Activated CD4-positive, alpha-beta T cell treated with anti-CD3 and anti-CD28 coated beads for 36 hours (primary cell): Measurements from ENCODE around the gene ADAP1. TPM values are rescaled to one million over a fixed set of nuclear protein-coding genes. Genes with fewer than 3 reads are reported as not detected.
"Not testable (repeated sequence)": the region's sequence is repeated elsewhere in the genome, so short reads cannot be mapped to it uniquely, and the experiment has no call there.

Experiments
- ATAC-seq: fragments of 200-7000 bp; cut with Tn5 transposase; one replicate; pipeline ENCODE4 v1.10.0; 2021; ENCODE audit warnings: mild to moderate bottlenecking, moderate library complexity
- CTCF ChIA-PET: fragments of 350-600 bp; sonication (Branson Sonifier 250); formaldehyde crosslinking; loops from one replicate; lab custom pipeline; 2021; ENCODE audit warnings: antibody characterized with exemption; lab: Charles Lee
- POLR2A ChIA-PET: fragments of 350-600 bp; sonication (Branson Sonifier 250); formaldehyde crosslinking; loops from one replicate; lab custom pipeline; 2021; ENCODE audit warnings: antibody characterized with exemption, inconsistent platforms; lab: Charles Lee
- DNase-seq: peaks from one replicate; pipeline ENCODE4 v3.0.0-alpha.2; 2020
- H3K27ac Mint-ChIP-seq: one replicate; pipeline ENCODE4 v1.8.0; 2021; ENCODE audit warnings: mixed read lengths
- H3K27me3 Mint-ChIP-seq: one replicate; pipeline ENCODE4 v1.8.0; 2021; ENCODE audit warnings: mixed read lengths
- H3K36me3 Mint-ChIP-seq: one replicate; pipeline ENCODE4 v1.8.0; 2021; ENCODE audit warnings: low read depth, mixed read lengths
- H3K4me1 Mint-ChIP-seq: one replicate; pipeline ENCODE4 v1.8.0; 2021; ENCODE audit warnings: mixed read lengths
- H3K4me3 Mint-ChIP-seq: one replicate; pipeline ENCODE4 v1.8.0; 2021; ENCODE audit warnings: mild to moderate bottlenecking, moderate library complexity, mixed read lengths
- H3K9me3 Mint-ChIP-seq: one replicate; pipeline ENCODE4 v1.8.0; 2021; ENCODE audit warnings: low read depth, mixed read lengths
- intact Hi-C, 2 experiments: fragments of 100-400 bp; cut with DNase I in 1 of 2; cut with micrococcal nuclease in 1 of 2; formaldehyde crosslinking; loops; one replicate each; pipeline versions ENCODE4 v1.14.2 to v1.15.1; 2022 to 2024; cut with DNase I, micrococcal nuclease
- total RNA-seq, 2 experiments: library from RNA; stranded (reverse); gene quantifications; one replicate each; pipeline ENCODE4 v1.2.3, GENCODE V29; 2021

The ADAP1 gene
- total RNA-seq, 2 experiments from 2014 or later, result 13.1 to 14.8 TPM

GRCh38 chr7:960972-961371, 6.5 kb upstream of the ADAP1 start:
- intact Hi-C loops, ATAC-seq, H3K36me3 Mint-ChIP-seq, H3K27me3 Mint-ChIP-seq, POLR2A ChIA-PET, CTCF ChIA-PET, H3K9me3 Mint-ChIP-seq, H3K4me3 Mint-ChIP-seq, DNase-seq, H3K27ac Mint-ChIP-seq: not testable (repeated sequence)
- peaks cover 11% of the 10 kb centered on the region for H3K4me1 Mint-ChIP-seq

DNA sequence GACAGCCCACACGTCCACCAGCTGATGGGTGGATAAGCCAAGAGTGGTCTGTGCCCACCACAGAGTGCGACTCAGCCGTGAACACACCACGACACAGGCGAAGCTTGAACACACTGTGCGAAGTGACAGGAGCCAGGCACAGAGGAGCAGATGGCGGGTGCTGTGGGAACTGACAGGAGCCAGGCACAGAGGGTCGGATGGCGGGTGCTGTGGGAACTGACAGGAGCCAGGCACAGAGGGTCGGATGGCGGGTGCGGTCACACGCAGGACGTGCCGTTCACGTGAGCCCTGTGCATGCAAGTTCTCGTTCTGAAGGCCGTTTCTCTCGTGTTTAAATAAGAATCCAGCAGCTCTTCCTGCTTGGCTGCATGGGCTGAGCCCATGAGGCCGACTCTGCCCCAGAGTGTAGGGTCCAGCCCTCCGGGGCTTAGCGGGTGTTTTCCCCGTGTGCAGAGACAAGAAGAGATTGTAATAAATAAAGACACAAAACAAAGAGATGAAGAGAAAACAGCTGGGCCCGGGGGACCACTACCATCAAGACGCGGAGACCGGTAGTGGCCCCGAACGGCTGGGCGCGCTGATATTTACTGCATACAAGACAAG, 5.9 kb upstream of the ADAP1 start:
- H3K36me3 Mint-ChIP-seq, result no peaks in the 10 kb centered on the region
- intact Hi-C loops, result no loop called here
- DNase-seq (no peak), ATAC-seq (no peak)
- peaks cover 11% of the 10 kb centered on the region for H3K4me1 Mint-ChIP-seq
- H3K9me3 Mint-ChIP-seq, result no peaks in the 10 kb centered on the region
- no peak overlapping the region for H3K27ac Mint-ChIP-seq
- no peak overlapping the region for H3K4me3 Mint-ChIP-seq
- peaks cover 8% of the 10 kb centered on the region for H3K27me3 Mint-ChIP-seq
- CTCF ChIA-PET, result no interaction called here
- POLR2A ChIA-PET, result interaction anchor here (0.8 kb wide), 1 partner anchor 94 kb away, joined by 3 read pairs; no protein-coding TSS in a partner anchor

DNA sequence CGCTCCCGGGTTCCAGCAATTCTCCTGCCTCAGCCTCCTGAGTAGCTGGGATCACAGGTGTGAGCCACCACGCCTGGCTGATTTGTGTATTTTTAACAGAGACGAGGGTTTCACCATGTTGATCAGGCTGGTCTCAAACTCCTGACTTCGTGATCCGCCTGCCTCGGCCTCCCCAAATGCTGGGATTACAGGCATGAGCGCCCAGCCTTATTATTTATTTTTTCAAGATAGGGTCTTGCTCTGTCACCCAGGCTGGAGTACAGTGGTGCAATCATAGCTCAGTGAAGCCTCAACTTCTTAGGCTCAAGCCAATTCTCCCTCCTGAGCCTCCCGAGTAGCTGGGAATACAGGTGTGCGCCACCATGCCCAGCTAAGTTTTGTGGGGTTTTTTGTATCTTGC, 5.3 kb upstream of the ADAP1 start:
- H3K36me3 Mint-ChIP-seq, ATAC-seq, intact Hi-C loops, H3K27ac Mint-ChIP-seq, H3K4me1 Mint-ChIP-seq, CTCF ChIA-PET, H3K4me3 Mint-ChIP-seq, H3K9me3 Mint-ChIP-seq, DNase-seq: not testable (repeated sequence)
- H3K27me3 Mint-ChIP-seq, result peaks cover 11% of the 10 kb centered on the region
- POLR2A ChIA-PET, result interaction anchor here (0.8 kb wide), 1 partner anchor 95 kb away, joined by 3 read pairs; no protein-coding TSS in a partner anchor

- intact Hi-C loops, result no loop called here
These were observed 4.8 kb upstream of the ADAP1 start for GRCh38 chr7:959271-959670.

GRCh38 chr7:958221-959200, 4.0 kb upstream of the ADAP1 start:
- intact Hi-C loops, result no loop called here
- ChIA-PET CTCF (interaction anchor here (0.9 to 1.9 kb wide), 3 partner anchors 15 to 51 kb away, joined by 3 to 6 read pairs (median 3); no protein-coding TSS in a partner anchor), POLR2A (no interaction called here)
- Mint-ChIP-seq H3K27me3 (peaks cover 11% of the 10 kb centered on the region), H3K9me3 (no peaks in the 10 kb centered on the region), H3K4me3 (no peak overlapping the region), H3K27ac (no peak overlapping the region), H3K36me3 (no peaks in the 10 kb centered on the region), H3K4me1 (peaks cover 2% of the 10 kb centered on the region)
- ATAC-seq (no peak), DNase-seq (no peak)

More at GRCh38 chr7:959271-959670, 4.8 kb upstream of the ADAP1 start:
- H3K9me3 Mint-ChIP-seq, result no peaks in the 10 kb centered on the region
- H3K4me1 Mint-ChIP-seq, result peaks cover 4% of the 10 kb centered on the region
- CTCF ChIA-PET, result no interaction called here
- H3K4me3 Mint-ChIP-seq, result no peak overlapping the region
- H3K27ac Mint-ChIP-seq, result no peak overlapping the region
- no peaks in the 10 kb centered on the region for H3K36me3 Mint-ChIP-seq
- no peak for DNase-seq
- peaks cover 11% of the 10 kb centered on the region for H3K27me3 Mint-ChIP-seq
- no peak for ATAC-seq
- POLR2A ChIA-PET, result no interaction called here

DNA sequence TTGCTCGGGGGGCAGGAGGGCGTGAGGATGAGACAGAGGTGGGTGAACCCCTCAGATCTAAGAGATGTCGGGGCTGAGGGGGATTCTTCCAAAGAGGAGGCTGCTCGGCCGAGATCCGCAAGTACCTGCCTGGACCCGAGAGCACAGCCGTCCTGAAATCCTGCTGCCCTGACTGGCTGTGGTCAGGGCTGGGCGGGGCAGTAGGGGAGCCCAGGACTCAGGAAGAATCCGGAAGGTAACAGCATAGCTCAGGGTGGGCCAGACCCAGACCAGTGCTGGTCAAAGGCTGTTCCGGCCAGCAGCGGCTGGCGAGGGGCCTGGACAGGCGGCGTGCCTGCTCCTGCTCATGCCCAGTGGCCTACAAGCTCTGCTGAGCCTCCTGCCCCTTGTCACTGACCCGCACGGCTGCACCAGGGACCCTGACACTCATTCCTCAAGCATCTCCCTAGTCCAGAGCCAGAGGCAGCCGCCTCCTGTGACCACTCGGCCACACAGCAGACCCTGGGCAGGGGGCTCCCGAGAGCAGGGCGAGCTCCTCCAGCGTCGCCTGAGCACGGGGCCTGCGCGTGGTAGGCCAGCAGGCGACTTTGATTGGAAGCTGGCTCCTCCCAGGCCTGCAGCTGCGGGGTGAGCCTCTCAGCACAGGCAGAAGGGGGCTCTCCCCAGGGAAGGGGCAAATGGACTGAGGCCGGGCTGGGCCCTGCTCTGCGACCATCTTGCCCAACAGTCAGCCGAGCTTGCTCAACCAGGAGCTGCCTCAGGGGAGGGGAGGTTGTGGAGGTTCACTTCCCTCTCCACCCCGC, 3.1 kb upstream of the ADAP1 start:
- POLR2A ChIA-PET, result interaction anchor here (0.6 kb wide), 1 partner anchor 36 kb away, joined by 3 read pairs; no protein-coding TSS in a partner anchor
- no peak overlapping the region for H3K4me3 Mint-ChIP-seq
- no peak overlapping the region for H3K27ac Mint-ChIP-seq
- ATAC-seq, result no peak
- H3K4me1 Mint-ChIP-seq, result no peaks in the 10 kb centered on the region
- peaks cover 11% of the 10 kb centered on the region for H3K27me3 Mint-ChIP-seq
- no peaks in the 10 kb centered on the region for H3K9me3 Mint-ChIP-seq
- CTCF ChIA-PET, result interaction anchor here (0.8 to 1.9 kb wide), 5 partner anchors 15 to 166 kb away, joined by 3 to 6 read pairs (median 3); no protein-coding TSS in a partner anchor
- intact Hi-C loops, result no loop called here
- DNase-seq, result no peak
- H3K36me3 Mint-ChIP-seq, result no peaks in the 10 kb centered on the region

- no peaks in the 10 kb centered on the region for H3K4me1 Mint-ChIP-seq
- H3K27ac Mint-ChIP-seq, result no peak overlapping the region
- no peak for DNase-seq
- ChIA-PET POLR2A (no interaction called here), CTCF (interaction anchor here (0.7 to 1.0 kb wide), 3 partner anchors 17 to 48 kb away, joined by 3 to 5 read pairs (median 5); no protein-coding TSS in a partner anchor)
- H3K36me3 Mint-ChIP-seq, result no peaks in the 10 kb centered on the region
- H3K9me3 Mint-ChIP-seq, result no peaks in the 10 kb centered on the region
- H3K4me3 Mint-ChIP-seq, result peak overlapping the region; percentile 22
- intact Hi-C loops, result no loop called here
- ATAC-seq, result no peak
- peaks cover 8% of the 10 kb centered on the region for H3K27me3 Mint-ChIP-seq
These were observed 1.6 kb upstream of the ADAP1 start for GRCh38 chr7:956031-956430.

DNA sequence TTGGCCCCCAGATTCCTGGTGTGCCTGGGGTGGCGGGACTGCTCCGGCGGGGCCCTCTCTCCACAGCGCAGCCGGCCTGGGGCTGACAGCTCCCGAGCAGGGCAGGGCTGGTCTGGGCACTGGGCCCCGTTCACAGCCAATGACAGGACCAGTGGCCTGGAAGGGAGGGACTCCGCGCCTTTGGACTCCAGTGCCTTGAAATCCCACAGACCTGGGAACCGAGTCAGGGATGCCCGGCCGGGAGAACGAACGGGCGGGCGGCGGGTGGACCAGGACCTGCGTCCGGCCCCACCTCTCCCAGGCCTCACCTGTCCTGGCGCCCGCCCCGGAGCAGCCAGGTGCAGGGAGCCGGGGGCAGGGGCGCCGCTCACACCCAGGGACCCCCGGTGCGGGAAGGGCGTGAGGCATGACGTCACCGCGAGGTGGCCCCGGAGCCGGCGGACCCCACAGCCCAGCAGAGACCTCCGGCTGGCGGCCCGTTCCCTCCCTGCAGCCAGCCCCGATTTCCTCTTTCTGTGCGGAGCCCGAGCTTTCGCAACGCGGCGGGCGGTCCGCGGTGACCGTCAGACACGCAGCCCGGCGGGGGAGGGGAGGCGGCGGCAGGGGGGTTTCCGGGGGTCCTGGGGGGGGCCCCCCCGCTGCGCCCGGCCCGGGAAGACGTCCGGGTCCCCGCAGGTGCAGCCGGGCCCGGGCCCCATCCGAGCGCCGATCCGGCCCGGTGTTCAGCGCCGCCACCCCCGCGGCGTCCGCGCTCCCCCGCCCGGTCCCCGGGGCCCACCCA, 743 bp downstream of the ADAP1 start:
- no peaks in the 10 kb centered on the region for H3K4me1 Mint-ChIP-seq
- H3K36me3 Mint-ChIP-seq, result no peaks in the 10 kb centered on the region
- intact Hi-C loops, result loop anchor here (1.0 to 2.0 kb wide), 4 partner anchors 30 to 167 kb away; partner anchors contain the start of gene GET4 (in 1 of the 2)
- H3K27me3 Mint-ChIP-seq, result peaks cover 8% of the 10 kb centered on the region
- no peak overlapping the region for H3K27ac Mint-ChIP-seq
- no peaks in the 10 kb centered on the region for H3K9me3 Mint-ChIP-seq
- ChIA-PET CTCF (interaction anchor here (0.6 kb wide), 2 partner anchors 46 to 421 kb away, joined by 3 to 6 read pairs; no protein-coding TSS in a partner anchor), POLR2A (no interaction called here)
- H3K4me3 Mint-ChIP-seq, result no peak overlapping the region
- peak; percentile 14 for ATAC-seq
- peak; percentile 35 for DNase-seq

DNA sequence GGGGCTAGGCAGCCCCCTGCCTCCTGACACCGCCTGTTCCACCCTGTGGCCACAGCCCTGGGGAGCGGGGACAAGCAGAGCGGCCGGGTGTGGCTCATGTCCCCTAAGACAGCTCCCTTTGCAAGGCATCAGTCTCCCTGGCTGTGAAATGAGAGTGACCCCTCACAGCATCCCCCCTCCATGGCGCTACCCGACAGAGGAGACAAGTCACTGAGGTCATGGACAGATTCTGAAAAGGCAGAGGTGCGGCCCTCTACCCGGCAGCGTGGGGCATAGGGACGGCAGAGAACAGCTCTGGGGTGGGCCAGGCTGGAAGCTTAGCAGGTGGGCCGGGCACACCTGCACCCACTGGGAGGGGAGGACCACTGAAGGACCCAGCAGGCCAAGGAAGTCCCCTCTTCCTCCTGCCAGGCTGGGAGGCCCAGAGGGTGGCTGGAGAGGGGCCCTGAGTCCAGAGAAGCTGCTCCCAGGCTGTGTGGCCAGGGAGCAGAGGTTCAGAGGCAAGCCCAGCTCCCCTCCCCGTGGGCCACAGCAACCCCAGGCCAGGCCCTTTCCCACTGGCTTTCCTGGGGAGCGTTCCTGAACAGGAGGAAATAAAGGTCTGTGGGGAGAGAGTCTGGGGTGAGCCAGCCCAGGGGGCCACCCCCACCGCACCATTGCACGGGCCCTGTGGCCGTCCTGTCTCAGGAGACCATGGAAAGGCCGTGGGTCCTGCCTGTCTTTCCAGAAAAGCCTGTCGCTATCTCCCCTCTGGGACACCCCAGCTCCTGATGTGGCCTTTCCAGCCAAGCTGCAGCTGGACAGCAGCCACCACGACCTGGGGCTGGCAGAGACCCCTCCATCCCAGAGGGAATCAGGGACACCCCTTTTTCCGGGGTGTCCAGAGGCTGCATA, 1.7 kb downstream of the ADAP1 start:
- H3K4me3 Mint-ChIP-seq, result no peak overlapping the region
- ChIA-PET CTCF (interaction anchor here (0.6 to 0.8 kb wide), 2 partner anchors 21 to 45 kb away, joined by 3 read pairs; no protein-coding TSS in a partner anchor), POLR2A (no interaction called here)
- intact Hi-C loops, result loop anchor here in 1 of 2 experiments (1.0 kb wide), 1 partner anchor 44 kb away; no protein-coding TSS in a partner anchor
- H3K27ac Mint-ChIP-seq, result no peak overlapping the region
- H3K36me3 Mint-ChIP-seq, result no peaks in the 10 kb centered on the region
- peaks cover 8% of the 10 kb centered on the region for H3K27me3 Mint-ChIP-seq
- ATAC-seq (no peak), DNase-seq (no peak)
- H3K4me1 Mint-ChIP-seq, result no peaks in the 10 kb centered on the region
- no peaks in the 10 kb centered on the region for H3K9me3 Mint-ChIP-seq
